GM06990 (cell line): Measurements from ENCODE around the gene DNAH10.

Experiments
- DNase-seq: peaks from one replicate; pipeline ENCODE4 v3.0.0-alpha.2; 2011; ENCODE audit not compliant: insufficient read length; ENCODE audit errors: extremely low read depth
- H3K27me3 ChIP-seq: replicated peaks from 2 replicates; pipeline ENCODE4 v1.6.0; 2011; ENCODE audit warnings: low read length; ENCODE audit not compliant: control insufficient read depth, insufficient read depth
- H3K36me3 ChIP-seq: 2 replicates; pipeline ENCODE4 v1.5.1; 2011; ENCODE audit warnings: low read length; ENCODE audit not compliant: control insufficient read depth, insufficient read depth
- H3K4me3 ChIP-seq: replicated peaks from 2 replicates; pipeline ENCODE4 v1.5.1; 2011; ENCODE audit warnings: low read depth, mild to moderate bottlenecking, control low read depth, low read length
- TF ChIP-seq, protein P1 (sequence below): IDR thresholded peaks from 2 replicates; pipeline ENCODE4 v1.5.1; 2011; ENCODE audit warnings: low read length, control low read depth, mild to moderate bottlenecking, inconsistent platforms; ENCODE audit not compliant: insufficient read depth, poor library complexity, severe bottlenecking

The DNAH10 gene

GRCh38 chr12:123949770-123950165, 187.7 kb downstream of the DNAH10 start:
- TF ChIP-seq, protein P1, sequence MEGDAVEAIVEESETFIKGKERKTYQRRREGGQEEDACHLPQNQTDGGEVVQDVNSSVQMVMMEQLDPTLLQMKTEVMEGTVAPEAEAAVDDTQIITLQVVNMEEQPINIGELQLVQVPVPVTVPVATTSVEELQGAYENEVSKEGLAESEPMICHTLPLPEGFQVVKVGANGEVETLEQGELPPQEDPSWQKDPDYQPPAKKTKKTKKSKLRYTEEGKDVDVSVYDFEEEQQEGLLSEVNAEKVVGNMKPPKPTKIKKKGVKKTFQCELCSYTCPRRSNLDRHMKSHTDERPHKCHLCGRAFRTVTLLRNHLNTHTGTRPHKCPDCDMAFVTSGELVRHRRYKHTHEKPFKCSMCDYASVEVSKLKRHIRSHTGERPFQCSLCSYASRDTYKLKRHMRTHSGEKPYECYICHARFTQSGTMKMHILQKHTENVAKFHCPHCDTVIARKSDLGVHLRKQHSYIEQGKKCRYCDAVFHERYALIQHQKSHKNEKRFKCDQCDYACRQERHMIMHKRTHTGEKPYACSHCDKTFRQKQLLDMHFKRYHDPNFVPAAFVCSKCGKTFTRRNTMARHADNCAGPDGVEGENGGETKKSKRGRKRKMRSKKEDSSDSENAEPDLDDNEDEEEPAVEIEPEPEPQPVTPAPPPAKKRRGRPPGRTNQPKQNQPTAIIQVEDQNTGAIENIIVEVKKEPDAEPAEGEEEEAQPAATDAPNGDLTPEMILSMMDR: no peak
- Histone ChIP-seq H3K27me3 (no peaks in the 10 kb centered on the region), H3K36me3 (no peaks in the 10 kb centered on the region), H3K4me3 (no peak overlapping the region)
- no peak for DNase-seq

GRCh38 chr12:123950476-123951349, 188.6 kb downstream of the DNAH10 start:
- TF ChIP-seq, protein P1: no peak
- DNase-seq: no peak
- no peaks in the 10 kb centered on the region for H3K27me3 ChIP-seq
- H3K36me3 ChIP-seq: no peaks in the 10 kb centered on the region
- H3K4me3 ChIP-seq: no peak overlapping the region

DNA sequence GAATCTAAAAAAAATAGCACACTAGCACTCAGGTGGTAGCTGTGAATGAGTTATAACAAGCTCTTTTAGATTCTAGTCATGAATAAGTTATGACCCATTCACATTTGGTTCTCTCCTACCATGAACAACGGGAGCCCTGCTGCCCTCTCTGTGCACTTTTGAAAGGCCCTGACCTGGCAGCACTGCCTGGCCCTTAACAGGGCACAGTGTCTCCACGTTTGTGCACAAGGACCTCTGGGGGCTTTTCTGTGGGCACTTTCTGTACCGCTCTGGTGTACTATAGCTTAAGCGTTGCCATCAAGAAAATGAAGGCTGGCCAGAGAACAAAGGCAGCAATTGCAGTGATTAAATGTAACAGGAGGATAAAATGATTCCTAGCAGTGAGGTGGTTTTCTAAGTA, 189.4 kb downstream of the DNAH10 start:
- Histone ChIP-seq H3K27me3 (no peaks in the 10 kb centered on the region), H3K4me3 (no peak overlapping the region), H3K36me3 (no peaks in the 10 kb centered on the region)
- TF ChIP-seq, protein P1: no peak
- no peak for DNase-seq

DNA sequence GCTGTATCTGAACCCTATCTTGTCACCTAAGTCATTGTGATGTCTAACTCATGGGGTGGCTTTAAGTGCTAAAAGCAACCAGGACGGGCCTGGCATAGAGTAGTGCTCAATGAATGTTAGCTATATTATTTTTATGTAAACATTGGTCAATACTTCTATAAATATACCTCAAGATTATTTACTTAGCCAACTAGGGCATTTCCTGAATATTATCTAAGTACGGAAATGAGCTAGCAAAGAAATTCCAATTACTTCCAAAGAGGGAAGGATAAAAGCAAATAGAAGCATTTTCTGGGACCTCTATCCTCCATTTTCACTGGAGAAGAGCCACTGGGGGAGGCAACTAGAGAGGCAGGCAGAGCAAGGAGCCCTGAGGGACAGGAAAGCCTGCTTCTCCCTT, 189.9 kb downstream of the DNAH10 start:
- TF ChIP-seq, protein P1: no peak
- H3K36me3 ChIP-seq: no peaks in the 10 kb centered on the region
- no peak for DNase-seq
- H3K27me3 ChIP-seq: no peaks in the 10 kb centered on the region
- no peak overlapping the region for H3K4me3 ChIP-seq

DNA sequence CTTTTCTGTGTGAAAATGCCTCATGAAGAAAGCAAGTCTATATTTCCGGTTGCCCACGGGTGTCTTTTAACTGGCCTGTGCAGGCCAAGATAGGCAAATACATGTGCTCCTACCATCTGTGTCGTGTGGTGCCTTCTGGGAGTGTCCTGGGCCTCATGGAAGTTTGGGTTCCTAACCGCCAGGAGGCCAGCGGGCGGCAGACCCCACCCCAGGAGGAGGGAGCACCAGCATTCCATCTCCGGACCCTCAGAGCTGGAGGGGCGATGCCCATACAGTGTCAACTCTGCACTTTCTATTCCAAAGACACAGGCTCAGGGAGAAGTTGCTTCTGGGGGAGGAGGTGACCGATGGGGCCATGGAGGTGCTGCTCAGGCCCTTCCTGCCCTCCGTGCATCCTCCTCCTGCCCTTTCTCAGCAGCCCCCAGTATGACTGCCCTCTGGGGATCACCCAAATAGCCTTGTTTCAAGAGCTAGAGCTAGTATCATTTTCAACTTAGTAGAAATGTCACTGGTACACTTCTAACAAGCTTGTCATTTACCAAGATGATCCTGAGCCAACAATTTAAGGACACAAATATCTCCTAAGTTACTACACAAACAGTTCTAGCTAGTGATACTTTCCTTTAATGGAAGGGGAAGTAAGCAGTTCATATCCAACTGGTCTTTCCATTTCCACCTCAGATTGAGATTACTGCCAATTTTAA, 192.7 kb downstream of the DNAH10 start:
- no peak for DNase-seq
- no peaks in the 10 kb centered on the region for H3K36me3 ChIP-seq
- no peak overlapping the region for H3K4me3 ChIP-seq
- TF ChIP-seq, protein P1: no peak
- no peaks in the 10 kb centered on the region for H3K27me3 ChIP-seq
